Transverse colon (tissue), 4 donors: ENCODE results near the gene TSHZ3. TPM values are rescaled to one million over a fixed set of nuclear protein-coding genes. Genes with fewer than 3 reads are reported as not detected.

Source experiments
- DNase-seq: peaks from one replicate; pipeline ENCODE4 v3.0.0-alpha.2; 2019
- H3K27ac ChIP-seq, 4 donors: fragments of 200-600 bp; sonication (generic); 2 replicates each; pipeline ENCODE4 v1.5.1; 2016 to 2018; ENCODE audit warnings: inconsistent platforms in 4 of 4
- H3K27me3 ChIP-seq: fragments of 200-600 bp; sonication (generic); 2 replicates; pipeline ENCODE4 v1.5.1; 2017; ENCODE audit warnings: inconsistent platforms
- H3K36me3 ChIP-seq, 4 donors: fragments of 200-600 bp; sonication (generic); 2 replicates each; pipeline ENCODE4 v1.5.1; 2017 to 2019; ENCODE audit warnings: inconsistent platforms in 4 of 4
- H3K4me1 ChIP-seq, 4 donors: fragments of 200-600 bp; sonication (generic); 2 replicates each; pipeline ENCODE4 v1.5.1; 2017 to 2020; ENCODE audit warnings: inconsistent platforms in 4 of 4
- H3K4me3 ChIP-seq, 4 donors: fragments of 200-600 bp; sonication (generic); 1 replicate in 1 of 4; 2 replicates in 3 of 4; pipeline versions ENCODE4 v1.5.1 to v1.6.1; 2017 to 2019; ENCODE audit warnings: inconsistent platforms in 4 of 4
- H3K9me3 ChIP-seq, 2 donors: fragments of 200-600 bp; sonication (generic); 2 replicates each; pipeline ENCODE4 v1.5.1; 2017 to 2019; ENCODE audit warnings: inconsistent platforms in 2 of 2
- CTCF ChIP-seq, 5 experiments: fragments of 200-600 bp in 3 of 5; fragments of 450-650 bp in 2 of 5; sonication (generic) in 3 of 5; IDR thresholded peaks; 1 replicate in 2 of 5; 2 replicates in 3 of 5; pipeline ENCODE4 v1.5.1; 2016 to 2017; ENCODE audit warnings: antibody characterized with exemption in 5 of 5, inconsistent platforms in 3 of 5, mild to moderate bottlenecking in 2 of 5, moderate library complexity in 1 of 5
- EP300 ChIP-seq: sonication (generic); formaldehyde crosslinking; IDR thresholded peaks from one replicate; pipeline ENCODE4 v1.6.1; 2017; ENCODE audit warnings: antibody characterized with exemption, low read depth
- POLR2A ChIP-seq: fragments of 450-650 bp; IDR thresholded peaks from one replicate; pipeline ENCODE4 v1.6.1; 2016; ENCODE audit warnings: antibody characterized with exemption, mild to moderate bottlenecking, moderate library complexity
- POLR2AphosphoS5 ChIP-seq, 3 donors: sonication (generic); formaldehyde crosslinking; IDR thresholded peaks; one replicate each; pipeline ENCODE4 v1.6.1; 2016; ENCODE audit warnings: antibody characterized with exemption in 3 of 3
- WGBS, 2 donors: methylation state at CpG; one replicate each; pipeline ENCODE4 v1.1.5; 2018; ENCODE audit warnings: low coverage in 1 of 2; 5-methylcytosine and 5-hydroxymethylcytosine counted together
- in situ Hi-C, 4 donors: fragments of 200-750 bp; cut with MboI; loops; one replicate each; pipeline versions ENCODE4 v1.15.0 to v1.15.1; 2017; ENCODE audit warnings: low sequenced_read_pairs in 3 of 4, low pct_ligation_motif_present in 1 of 4, low pct_unique_long_range_greater_than_20kb in 1 of 4
- intact Hi-C: fragments of 100-400 bp; cut with DNase I; formaldehyde crosslinking; loops from one replicate; pipeline ENCODE4 v1.15.1; 2023; ENCODE audit warnings: low total_unique reads
- total RNA-seq, 4 donors: library from RNA; depleted of rRNA; stranded (reverse); fragments of >200 nt; gene quantifications; one replicate each; pipeline ENCODE4 v1.1.0, GENCODE V29; 2016

Gene TSHZ3
- total RNA-seq, 4 donors from 2014 or later = 3.0 to 6.4 (median 4.6) TPM

- DNase-seq = no peak
Measured at GRCh38 chr19:31330761-31331160, 18.5 kb downstream of the TSHZ3 start.

GRCh38 chr19:31330237-31330636 is 19.0 kb downstream of the TSHZ3 start:
- Histone ChIP-seq H3K27me3 (no peaks in the 10 kb centered on the region), H3K4me1 (peaks cover 0 to 36% (median 10%) of the 10 kb centered on the region in 4 donors), H3K36me3 (no peaks in the 10 kb centered on the region), H3K27ac (peak overlapping the region; percentile 20 to 35 (median 30)), H3K4me3 (no peak overlapping the region), H3K9me3 (no peaks in the 10 kb centered on the region)
- intact Hi-C loops = no loop called here
- 83 to 87% methylated on average over 3 to 10 of the region's 10 CpGs for WGBS, 2 donors
- no peak for TF ChIP-seq CTCF (IDR thresholded peaks at IDR 0.05)
- no peak for TF ChIP-seq POLR2A
- no peak for TF ChIP-seq EP300
- no peak for TF ChIP-seq POLR2AphosphoS5 (IDR thresholded peaks at IDR 0.05)
- in situ Hi-C loops = no loop called here
- no peak for DNase-seq

More at GRCh38 chr19:31330761-31331160, 18.5 kb downstream of the TSHZ3 start:
- Histone ChIP-seq H3K36me3 (no peaks in the 10 kb centered on the region), H3K27ac (peak overlapping the region; percentile 6 to 65 (median 38)), H3K4me1 (peaks cover 0 to 36% (median 10%) of the 10 kb centered on the region in 4 donors), H3K27me3 (no peaks in the 10 kb centered on the region), H3K4me3 (no peak overlapping the region), H3K9me3 (no peaks in the 10 kb centered on the region)
- intact Hi-C loops (no loop called here), in situ Hi-C loops (no loop called here)
- 71% methylated on average over 12 of the region's 12 CpGs; no CpG with 5 or more reads in 1 of the 2 donors for WGBS, 2 donors
- TF ChIP-seq CTCF (IDR thresholded peaks at IDR 0.05) (no peak), POLR2A (no peak), EP300 (no peak), POLR2AphosphoS5 (IDR thresholded peaks at IDR 0.05) (no peak)

GRCh38 chr19:31329819-31330218 is 19.4 kb downstream of the TSHZ3 start:
- Histone ChIP-seq H3K9me3 (no peaks in the 10 kb centered on the region), H3K27ac (peak overlapping the region in 3 of 4 donors; percentile 26 to 35 (median 35)), H3K4me1 (peaks cover 0 to 36% (median 8%) of the 10 kb centered on the region in 4 donors), H3K36me3 (no peaks in the 10 kb centered on the region), H3K27me3 (no peaks in the 10 kb centered on the region), H3K4me3 (no peak overlapping the region)
- TF ChIP-seq POLR2A (no peak), CTCF (IDR thresholded peaks at IDR 0.05) (no peak), POLR2AphosphoS5 (IDR thresholded peaks at IDR 0.05) (no peak), EP300 (no peak)
- 77 to 82% methylated on average over 4 of the region's 4 CpGs for WGBS, 2 donors
- in situ Hi-C loops = no loop called here
- intact Hi-C loops = no loop called here
- no peak for DNase-seq

GRCh38 chr19:31328238-31328637 is 21.0 kb downstream of the TSHZ3 start:
- TF ChIP-seq POLR2AphosphoS5 (IDR thresholded peaks at IDR 0.05) = no peak
- TF ChIP-seq POLR2A = no peak
- TF ChIP-seq CTCF (IDR thresholded peaks at IDR 0.05) = no peak
- no peak for TF ChIP-seq EP300
- WGBS, 2 donors = 79 to 100% methylated on average over 1 to 4 of the region's 4 CpGs
- no peak for DNase-seq
- Histone ChIP-seq H3K27me3 (no peaks in the 10 kb centered on the region), H3K9me3 (no peaks in the 10 kb centered on the region), H3K27ac (no peak overlapping the region), H3K4me1 (peaks cover 0 to 36% (median 6%) of the 10 kb centered on the region in 4 donors), H3K4me3 (no peak overlapping the region), H3K36me3 (no peaks in the 10 kb centered on the region)
- intact Hi-C loops (no loop called here), in situ Hi-C loops (no loop called here)
